Stimulated activated CD4-positive, alpha-beta T cell treated with anti-CD3 and anti-CD28 coated beads, Interleukin-4, amount 100 ng/mL, for 24 hours (primary cell): ENCODE data around the gene DHX34.
"Not testable (repeated sequence)": the region's sequence is repeated elsewhere in the genome, so short reads cannot be mapped to it uniquely, and the experiment has no call there.

ENCODE experiments used
- DNase-seq: peaks from one replicate; pipeline ENCODE4 v3.0.0-alpha.2; 2020

Gene DHX34

GRCh38 chr19:47372603-47373002, 23.5 kb downstream of the DHX34 start:
- no peak for DNase-seq

- DNase-seq: no peak
These were observed 24.4 kb downstream of the DHX34 start for GRCh38 chr19:47373246-47374240.

GRCh38 chr19:47374876-47375693, 26.0 kb downstream of the DHX34 start:
- no peak for DNase-seq

- no peak for DNase-seq
These were observed 26.8 kb downstream of the DHX34 start for GRCh38 chr19:47375694-47376588.

- DNase-seq: no peak
These were observed 27.6 kb downstream of the DHX34 start for GRCh38 chr19:47376589-47377144.

GRCh38 chr19:47377208-47377701, 28.1 kb downstream of the DHX34 start:
- DNase-seq: no peak

GRCh38 chr19:47377801-47378200, 28.7 kb downstream of the DHX34 start:
- no peak for DNase-seq

GRCh38 chr19:47378246-47378645, 29.1 kb downstream of the DHX34 start:
- DNase-seq: no peak

- DNase-seq: no peak
These were observed 30.3 kb downstream of the DHX34 start for GRCh38 chr19:47379381-47379938.

- no peak for DNase-seq
These were observed 31.4 kb downstream of the DHX34 start for GRCh38 chr19:47380559-47380958.

GRCh38 chr19:47381121-47381520, 32.0 kb downstream of the DHX34 start:
- no peak for DNase-seq

GRCh38 chr19:47381653-47382279, 32.7 kb downstream of the DHX34 start:
- DNase-seq: no peak

- DNase-seq: not testable (repeated sequence)
These were observed 34.8 kb downstream of the DHX34 start for GRCh38 chr19:47383890-47384289.

GRCh38 chr19:47384533-47384932, 35.4 kb downstream of the DHX34 start:
- DNase-seq: not testable (repeated sequence)

- not testable (repeated sequence) for DNase-seq
These were observed 37.5 kb downstream of the DHX34 start for GRCh38 chr19:47386582-47386981.

GRCh38 chr19:47387623-47388022, 38.5 kb downstream of the DHX34 start:
- not testable (repeated sequence) for DNase-seq

GRCh38 chr19:47388721-47389120, 39.6 kb downstream of the DHX34 start:
- not testable (repeated sequence) for DNase-seq

- no peak for DNase-seq
These were observed 40.0 kb downstream of the DHX34 start for GRCh38 chr19:47389150-47389556.

- no peak for DNase-seq
These were observed 41.7 kb downstream of the DHX34 start for GRCh38 chr19:47390533-47391488.
